Colonic mucosa (tissue), 4 donors: ENCODE data around the gene IRF4. TPM values are rescaled to one million over a fixed set of nuclear protein-coding genes. Genes with fewer than 3 reads are reported as not detected.

Source experiments
- DNase-seq: peaks from one replicate; pipeline ENCODE4 v3.0.0-alpha.2; 2020
- H3K27ac ChIP-seq: fragments of 200-600 bp; one replicate; pipeline ENCODE4 v1.8.0; 2021
- H3K27me3 ChIP-seq: fragments of 200-600 bp; one replicate; pipeline ENCODE4 v1.8.0; 2021
- H3K36me3 ChIP-seq: fragments of 200-600 bp; one replicate; pipeline ENCODE4 v1.8.0; 2021
- H3K4me1 ChIP-seq: fragments of 200-600 bp; one replicate; pipeline ENCODE4 v1.8.0; 2021; ENCODE audit warnings: mild to moderate bottlenecking
- H3K4me3 ChIP-seq: fragments of 200-600 bp; one replicate; pipeline ENCODE4 v1.8.0; 2021
- H3K9ac ChIP-seq, 2 donors: one replicate each; pipeline ENCODE4 v1.7.0; 2013; ENCODE audit warnings: control low read depth in 2 of 2, low read depth in 2 of 2, low read length in 2 of 2
- H3K9me3 ChIP-seq: fragments of 200-600 bp; one replicate; pipeline ENCODE4 v1.8.0; 2021
- intact Hi-C: fragments of 100-400 bp; cut with DNase I; formaldehyde crosslinking; loops from one replicate; pipeline ENCODE4 v1.14.1; 2022
- total RNA-seq, 2 donors: library from RNA; stranded (reverse); fragmentation: NEBNext Ultra II Directional in 1 of 2; extraction: Animal tissue kit (Norgen Biotek cat#: 25700) in 1 of 2; gene quantifications; one replicate each; pipeline ENCODE4 v1.2.1, GENCODE V29; 2021
- TF ChIP-seq, protein P1 (sequence below): fragments of 200-600 bp; IDR thresholded peaks from one replicate; pipeline ENCODE4 v1.8.0; 2022; ENCODE audit warnings: antibody characterized with exemption, mild to moderate bottlenecking
- donor health status: healthy.
- donor health status: DM: no; HTN: no; CAD: no.
- donor health status: DM: no; HTN: no; CAD: no.

Gene IRF4
- total RNA-seq, 2 donors from 2014 or later: 4.7 to 8.8 TPM

DNA sequence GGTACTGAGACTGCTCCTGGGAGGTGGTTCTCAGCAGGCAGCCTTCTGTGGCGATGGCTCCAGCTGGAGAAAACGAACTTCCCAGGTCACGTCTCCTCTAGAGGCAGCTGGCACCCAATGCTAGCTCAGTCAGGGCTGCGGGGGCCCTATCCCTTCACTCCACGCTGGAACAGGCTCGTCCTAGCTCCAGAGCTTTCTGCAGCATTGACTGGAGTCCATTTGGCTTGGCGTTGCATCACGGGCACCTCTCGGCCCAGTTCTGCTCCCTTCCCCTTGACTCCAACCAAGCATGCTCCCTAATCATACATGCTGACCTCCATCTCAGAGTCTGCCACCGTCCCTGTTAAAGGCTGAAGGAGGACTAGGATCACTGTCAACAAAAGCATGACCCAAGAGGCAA is 5.9 kb upstream of the IRF4 start:
- TF ChIP-seq, protein P1, sequence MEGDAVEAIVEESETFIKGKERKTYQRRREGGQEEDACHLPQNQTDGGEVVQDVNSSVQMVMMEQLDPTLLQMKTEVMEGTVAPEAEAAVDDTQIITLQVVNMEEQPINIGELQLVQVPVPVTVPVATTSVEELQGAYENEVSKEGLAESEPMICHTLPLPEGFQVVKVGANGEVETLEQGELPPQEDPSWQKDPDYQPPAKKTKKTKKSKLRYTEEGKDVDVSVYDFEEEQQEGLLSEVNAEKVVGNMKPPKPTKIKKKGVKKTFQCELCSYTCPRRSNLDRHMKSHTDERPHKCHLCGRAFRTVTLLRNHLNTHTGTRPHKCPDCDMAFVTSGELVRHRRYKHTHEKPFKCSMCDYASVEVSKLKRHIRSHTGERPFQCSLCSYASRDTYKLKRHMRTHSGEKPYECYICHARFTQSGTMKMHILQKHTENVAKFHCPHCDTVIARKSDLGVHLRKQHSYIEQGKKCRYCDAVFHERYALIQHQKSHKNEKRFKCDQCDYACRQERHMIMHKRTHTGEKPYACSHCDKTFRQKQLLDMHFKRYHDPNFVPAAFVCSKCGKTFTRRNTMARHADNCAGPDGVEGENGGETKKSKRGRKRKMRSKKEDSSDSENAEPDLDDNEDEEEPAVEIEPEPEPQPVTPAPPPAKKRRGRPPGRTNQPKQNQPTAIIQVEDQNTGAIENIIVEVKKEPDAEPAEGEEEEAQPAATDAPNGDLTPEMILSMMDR: no peak
- DNase-seq: no peak
- Histone ChIP-seq H3K4me3 (no peak overlapping the region), H3K9me3 (no peaks in the 10 kb centered on the region), H3K27me3 (peaks cover 11% of the 10 kb centered on the region), H3K4me1 (no peaks in the 10 kb centered on the region), H3K9ac (no peak overlapping the region), H3K36me3 (no peaks in the 10 kb centered on the region), H3K27ac (no peak overlapping the region)
- intact Hi-C loops: no loop called here

DNA sequence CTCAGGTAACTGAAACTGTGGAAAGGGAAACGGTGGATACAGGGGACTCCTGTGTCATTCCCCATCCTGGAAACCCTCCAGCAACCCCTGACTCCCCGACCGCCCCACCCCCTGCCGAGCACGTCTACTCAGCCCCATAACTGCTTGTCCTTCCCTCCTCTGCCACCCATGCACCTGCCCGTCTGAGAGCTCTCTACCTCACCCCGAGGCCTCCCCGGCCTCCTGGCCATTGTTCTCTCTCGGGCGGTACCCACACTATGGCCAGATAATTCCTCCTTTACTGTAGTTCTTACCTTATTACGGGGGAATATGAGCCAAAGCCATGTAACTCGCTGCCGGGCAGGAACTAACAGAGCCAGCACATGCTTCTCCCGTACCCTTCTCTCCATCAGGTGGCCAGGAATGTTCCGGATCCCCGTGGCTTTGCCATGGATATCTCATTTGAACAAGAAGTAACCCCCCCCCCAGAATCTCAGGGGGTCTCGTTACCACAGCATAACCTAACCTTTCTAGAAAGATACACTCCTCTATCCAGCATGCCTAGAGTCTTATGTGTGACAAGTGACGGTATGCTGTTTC is 4.8 kb upstream of the IRF4 start:
- intact Hi-C loops: no loop called here
- Histone ChIP-seq H3K27me3 (peaks cover 21% of the 10 kb centered on the region), H3K9ac (no peak overlapping the region), H3K27ac (no peak overlapping the region), H3K4me3 (no peak overlapping the region), H3K4me1 (no peaks in the 10 kb centered on the region), H3K36me3 (no peaks in the 10 kb centered on the region), H3K9me3 (no peaks in the 10 kb centered on the region)
- no peak for DNase-seq
- TF ChIP-seq, protein P1: no peak

DNA sequence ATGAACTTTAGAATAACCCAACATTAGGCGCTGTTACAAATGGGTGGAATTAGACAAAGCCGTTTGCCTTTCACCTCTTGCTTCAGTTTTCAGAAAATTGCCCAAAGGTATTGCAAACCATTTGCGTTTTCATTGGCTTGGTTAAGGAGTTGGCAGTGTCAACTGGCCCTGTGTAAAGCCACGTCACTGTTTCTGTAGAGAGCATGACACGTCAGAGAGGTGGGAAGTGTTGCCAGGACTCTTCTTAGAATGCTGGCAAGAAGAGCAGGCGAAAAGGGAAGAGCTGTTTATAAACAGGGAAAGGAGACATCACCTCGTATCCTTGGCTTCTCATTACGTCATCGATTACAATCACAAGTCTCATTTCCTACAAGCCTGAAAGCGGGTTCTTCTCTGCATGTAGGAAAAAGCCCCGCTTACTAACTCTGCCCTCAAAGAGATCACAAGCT is 4.2 kb upstream of the IRF4 start:
- H3K9ac ChIP-seq: no peak overlapping the region
- H3K27ac ChIP-seq: no peak overlapping the region
- H3K36me3 ChIP-seq: no peaks in the 10 kb centered on the region
- TF ChIP-seq, protein P1: no peak
- H3K4me1 ChIP-seq: no peaks in the 10 kb centered on the region
- H3K9me3 ChIP-seq: no peaks in the 10 kb centered on the region
- intact Hi-C loops: no loop called here
- DNase-seq: no peak
- peaks cover 27% of the 10 kb centered on the region for H3K27me3 ChIP-seq
- H3K4me3 ChIP-seq: no peak overlapping the region

- H3K27me3 ChIP-seq: peaks cover 37% of the 10 kb centered on the region
- no peak overlapping the region for H3K4me3 ChIP-seq
- H3K9me3 ChIP-seq: no peaks in the 10 kb centered on the region
- H3K4me1 ChIP-seq: no peaks in the 10 kb centered on the region
- TF ChIP-seq, protein P1: no peak
- no peak overlapping the region for H3K9ac ChIP-seq
- H3K27ac ChIP-seq: no peak overlapping the region
- no peak for DNase-seq
- no peaks in the 10 kb centered on the region for H3K36me3 ChIP-seq
- intact Hi-C loops: no loop called here
These were observed 3.2 kb upstream of the IRF4 start for GRCh38 chr6:388202-388903.

DNA sequence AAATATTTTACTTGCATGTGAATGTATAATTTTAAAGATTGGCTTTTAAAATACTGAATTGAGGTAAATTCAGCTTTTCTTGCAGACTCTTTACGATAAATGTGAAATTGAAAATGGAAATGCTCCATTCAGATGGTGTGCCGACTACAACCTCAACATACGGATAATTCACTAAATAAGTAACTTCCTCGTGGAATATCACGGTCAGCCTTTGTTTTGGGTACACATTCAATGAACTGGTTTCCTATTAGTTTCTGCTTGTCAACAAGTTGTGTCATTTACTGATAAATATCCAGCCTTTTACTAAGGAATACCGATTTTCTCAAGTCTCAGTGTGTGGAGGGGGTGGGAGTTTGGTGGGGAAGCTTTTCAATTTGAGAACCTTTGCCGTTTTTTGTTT is 2.4 kb upstream of the IRF4 start:
- Histone ChIP-seq H3K27me3 (peaks cover 45% of the 10 kb centered on the region), H3K36me3 (no peaks in the 10 kb centered on the region), H3K9ac (no peak overlapping the region), H3K9me3 (no peaks in the 10 kb centered on the region), H3K27ac (no peak overlapping the region), H3K4me3 (no peak overlapping the region), H3K4me1 (no peaks in the 10 kb centered on the region)
- intact Hi-C loops: no loop called here
- no peak for DNase-seq
- TF ChIP-seq, protein P1: no peak
